22Rv1 (cell line): ENCODE data around the gene TNFRSF18.

ENCODE experiments used
- ZFX ChIP-seq: fragments of 450-650 bp; IDR thresholded peaks from 2 replicates; pipeline ENCODE4 v1.6.1; 2017; ENCODE audit warnings: antibody characterized with exemption, borderline replicate concordance
- TF ChIP-seq, protein P1 (sequence below): fragments of 450-650 bp; IDR thresholded peaks from 2 replicates; pipeline ENCODE4 v1.5.1; 2017; ENCODE audit warnings: mild to moderate bottlenecking

DNA sequence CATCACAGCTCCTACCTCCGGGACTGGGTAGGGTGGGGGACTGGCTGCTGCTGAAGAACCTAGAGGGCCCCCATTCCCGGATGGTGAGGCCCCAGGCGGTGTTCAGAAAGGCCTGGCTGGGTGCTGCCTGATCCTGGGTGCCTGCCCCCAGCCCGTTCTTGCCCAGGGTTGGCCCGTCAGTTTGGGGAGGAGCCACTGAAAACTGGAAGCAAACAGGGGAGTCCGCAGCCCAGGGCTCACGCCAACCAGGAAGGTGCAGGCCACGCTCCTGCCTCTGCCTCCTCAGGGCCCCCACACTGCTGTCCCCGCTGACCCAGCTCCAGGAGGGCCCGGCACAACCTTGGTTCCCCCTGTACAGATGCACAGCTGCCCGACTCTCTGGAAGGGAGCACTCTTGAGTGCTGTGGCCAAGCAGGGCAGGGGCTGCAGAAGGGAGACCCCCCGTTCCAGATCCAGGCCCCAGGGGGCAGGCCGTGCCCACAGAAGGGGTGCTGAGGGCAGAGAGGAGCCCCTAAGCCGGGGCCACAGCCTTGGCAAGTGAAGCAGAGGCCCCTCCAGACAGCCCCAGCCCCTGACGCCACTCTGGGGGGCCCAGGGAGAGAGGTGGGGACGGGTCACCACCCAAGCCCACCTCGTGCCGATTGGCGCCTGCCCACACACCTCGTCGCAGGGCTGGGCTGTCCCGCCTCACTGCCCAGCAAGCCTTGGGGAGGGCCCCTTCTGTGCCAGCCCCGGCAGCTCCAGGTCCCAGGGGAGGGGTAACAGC, 34.6 kb upstream of the TNFRSF18 start:
- TF ChIP-seq, protein P1, sequence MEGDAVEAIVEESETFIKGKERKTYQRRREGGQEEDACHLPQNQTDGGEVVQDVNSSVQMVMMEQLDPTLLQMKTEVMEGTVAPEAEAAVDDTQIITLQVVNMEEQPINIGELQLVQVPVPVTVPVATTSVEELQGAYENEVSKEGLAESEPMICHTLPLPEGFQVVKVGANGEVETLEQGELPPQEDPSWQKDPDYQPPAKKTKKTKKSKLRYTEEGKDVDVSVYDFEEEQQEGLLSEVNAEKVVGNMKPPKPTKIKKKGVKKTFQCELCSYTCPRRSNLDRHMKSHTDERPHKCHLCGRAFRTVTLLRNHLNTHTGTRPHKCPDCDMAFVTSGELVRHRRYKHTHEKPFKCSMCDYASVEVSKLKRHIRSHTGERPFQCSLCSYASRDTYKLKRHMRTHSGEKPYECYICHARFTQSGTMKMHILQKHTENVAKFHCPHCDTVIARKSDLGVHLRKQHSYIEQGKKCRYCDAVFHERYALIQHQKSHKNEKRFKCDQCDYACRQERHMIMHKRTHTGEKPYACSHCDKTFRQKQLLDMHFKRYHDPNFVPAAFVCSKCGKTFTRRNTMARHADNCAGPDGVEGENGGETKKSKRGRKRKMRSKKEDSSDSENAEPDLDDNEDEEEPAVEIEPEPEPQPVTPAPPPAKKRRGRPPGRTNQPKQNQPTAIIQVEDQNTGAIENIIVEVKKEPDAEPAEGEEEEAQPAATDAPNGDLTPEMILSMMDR, result no peak
- no peak for TF ChIP-seq ZFX
